Chondrocyte (in vitro differentiated cells): ENCODE results near the gene FAM110A. TPM values are rescaled to one million over a fixed set of nuclear protein-coding genes. Genes with fewer than 3 reads are reported as not detected.

ENCODE experiments used
- DNase-seq: peaks from one replicate; pipeline ENCODE4 v3.0.0; 2021; ENCODE audit warnings: mixed read lengths, low spot score
- H3K27ac Mint-ChIP-seq: one replicate; pipeline ENCODE4 v1.8.0; 2021; ENCODE audit warnings: mild to moderate bottlenecking, moderate library complexity, mixed read lengths; ENCODE audit not compliant: unreplicated experiment
- H3K27me3 Mint-ChIP-seq: 2 replicates; pipeline ENCODE4 v1.8.0; 2021; ENCODE audit warnings: low read depth, mixed read lengths
- H3K36me3 Mint-ChIP-seq: 2 replicates; pipeline ENCODE4 v1.8.0; 2021; ENCODE audit warnings: low read depth, mixed read lengths
- H3K4me1 Mint-ChIP-seq: 2 replicates; pipeline ENCODE4 v1.8.0; 2021; ENCODE audit warnings: low read depth, mild to moderate bottlenecking, mixed read lengths
- H3K4me3 Mint-ChIP-seq: one replicate; pipeline ENCODE4 v1.8.0; 2021; ENCODE audit warnings: mild to moderate bottlenecking, moderate library complexity, mixed read lengths; ENCODE audit not compliant: unreplicated experiment
- H3K9me3 Mint-ChIP-seq: 2 replicates; pipeline ENCODE4 v1.8.0; 2021; ENCODE audit warnings: low read depth, mixed read lengths
- total RNA-seq: library from RNA; stranded (reverse); gene quantifications from 3 replicates; pipeline ENCODE4 v1.2.1, GENCODE V29; 2021
- TF ChIP-seq, protein P1 (sequence below): fragments of 200-600 bp; sonication (generic); IDR thresholded peaks from 2 replicates; pipeline ENCODE4 v1.5.0; 2021; ENCODE audit warnings: antibody characterized with exemption, mild to moderate bottlenecking, moderate library complexity

FAM110A gene
- total RNA-seq, 1 donor from 2014 or later: 2.6 TPM

DNA sequence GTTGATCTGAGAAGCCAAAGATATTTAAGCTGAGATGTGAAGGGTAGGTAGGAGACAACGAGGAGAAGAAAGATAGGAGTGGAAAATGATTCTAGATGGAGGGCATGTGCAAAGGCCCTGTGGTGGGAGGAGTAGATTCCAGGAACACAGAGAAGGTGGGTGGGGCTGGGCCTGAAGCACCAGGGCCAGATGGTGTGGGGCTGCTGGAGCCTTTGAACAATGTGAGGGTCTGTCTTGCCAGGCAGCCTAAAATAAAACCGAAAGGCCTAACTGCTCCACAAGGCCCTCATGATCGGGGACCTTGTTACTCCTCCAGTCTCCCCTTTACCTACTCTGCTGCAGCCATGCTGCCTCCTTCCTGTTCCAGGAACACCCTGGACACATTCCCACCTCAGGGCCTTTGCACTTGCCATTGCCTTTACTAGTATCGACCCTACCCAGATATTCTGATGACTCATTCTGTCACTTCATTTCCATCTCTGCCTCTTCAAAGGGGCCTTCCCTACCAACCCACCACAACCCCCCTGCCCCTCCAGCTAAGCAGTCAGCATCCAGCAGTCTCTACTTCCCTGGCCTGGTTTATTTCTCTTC lies 20.0 kb downstream of the FAM110A start:
- peaks cover 14% of the 10 kb centered on the region for H3K4me1 Mint-ChIP-seq
- H3K27me3 Mint-ChIP-seq: no peaks in the 10 kb centered on the region
- H3K9me3 Mint-ChIP-seq: no peaks in the 10 kb centered on the region
- no peaks in the 10 kb centered on the region for H3K36me3 Mint-ChIP-seq
- peak; percentile 14 for DNase-seq
- TF ChIP-seq, protein P1, sequence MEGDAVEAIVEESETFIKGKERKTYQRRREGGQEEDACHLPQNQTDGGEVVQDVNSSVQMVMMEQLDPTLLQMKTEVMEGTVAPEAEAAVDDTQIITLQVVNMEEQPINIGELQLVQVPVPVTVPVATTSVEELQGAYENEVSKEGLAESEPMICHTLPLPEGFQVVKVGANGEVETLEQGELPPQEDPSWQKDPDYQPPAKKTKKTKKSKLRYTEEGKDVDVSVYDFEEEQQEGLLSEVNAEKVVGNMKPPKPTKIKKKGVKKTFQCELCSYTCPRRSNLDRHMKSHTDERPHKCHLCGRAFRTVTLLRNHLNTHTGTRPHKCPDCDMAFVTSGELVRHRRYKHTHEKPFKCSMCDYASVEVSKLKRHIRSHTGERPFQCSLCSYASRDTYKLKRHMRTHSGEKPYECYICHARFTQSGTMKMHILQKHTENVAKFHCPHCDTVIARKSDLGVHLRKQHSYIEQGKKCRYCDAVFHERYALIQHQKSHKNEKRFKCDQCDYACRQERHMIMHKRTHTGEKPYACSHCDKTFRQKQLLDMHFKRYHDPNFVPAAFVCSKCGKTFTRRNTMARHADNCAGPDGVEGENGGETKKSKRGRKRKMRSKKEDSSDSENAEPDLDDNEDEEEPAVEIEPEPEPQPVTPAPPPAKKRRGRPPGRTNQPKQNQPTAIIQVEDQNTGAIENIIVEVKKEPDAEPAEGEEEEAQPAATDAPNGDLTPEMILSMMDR: no peak
- H3K4me3 Mint-ChIP-seq: no peak overlapping the region
- H3K27ac Mint-ChIP-seq: no peak overlapping the region

- H3K27ac Mint-ChIP-seq: no peak overlapping the region
- peaks cover 14% of the 10 kb centered on the region for H3K4me1 Mint-ChIP-seq
- DNase-seq: peak; percentile 30
- H3K4me3 Mint-ChIP-seq: no peak overlapping the region
- H3K27me3 Mint-ChIP-seq: no peaks in the 10 kb centered on the region
- no peaks in the 10 kb centered on the region for H3K36me3 Mint-ChIP-seq
- TF ChIP-seq, protein P1: no peak
- H3K9me3 Mint-ChIP-seq: no peaks in the 10 kb centered on the region
These were observed 21.1 kb downstream of the FAM110A start for GRCh38 chr20:854601-855000.

- H3K4me1 Mint-ChIP-seq: peaks cover 16% of the 10 kb centered on the region
- H3K27me3 Mint-ChIP-seq: no peaks in the 10 kb centered on the region
- H3K9me3 Mint-ChIP-seq: no peaks in the 10 kb centered on the region
- TF ChIP-seq, protein P1: no peak
- H3K27ac Mint-ChIP-seq: peak overlapping the region; percentile 65
- DNase-seq: peak; percentile 69
- no peak overlapping the region for H3K4me3 Mint-ChIP-seq
- no peaks in the 10 kb centered on the region for H3K36me3 Mint-ChIP-seq
These were observed 22.2 kb downstream of the FAM110A start for GRCh38 chr20:855466-856360.

DNA sequence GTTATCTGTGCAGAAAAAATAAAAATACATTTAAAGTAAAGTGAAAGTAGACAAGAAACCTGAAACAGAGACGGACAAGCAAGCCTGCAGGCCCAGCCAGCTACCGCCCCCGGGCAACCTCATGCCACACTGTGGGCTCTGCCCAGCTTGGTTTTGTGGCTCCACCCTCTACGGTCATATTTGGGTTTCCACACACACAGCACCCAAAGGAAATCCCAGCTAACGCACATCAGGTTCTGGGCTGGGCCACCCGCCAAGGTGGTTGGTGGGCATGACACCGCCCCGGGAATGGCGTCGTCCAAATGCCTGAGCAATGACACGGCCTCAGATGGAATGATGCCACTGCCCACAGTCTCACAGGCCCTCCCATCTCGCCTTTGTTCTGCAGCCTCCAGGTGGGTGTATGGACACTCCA lies 22.9 kb downstream of the FAM110A start:
- H3K27me3 Mint-ChIP-seq: no peaks in the 10 kb centered on the region
- peak; percentile 76 for DNase-seq

GRCh38 chr20:858011-858410 lies 24.5 kb downstream of the FAM110A start:
- DNase-seq: peak; percentile 33
- H3K27me3 Mint-ChIP-seq: peaks cover 2% of the 10 kb centered on the region

More for the DNA sequence above, 22.9 kb downstream of the FAM110A start:
- H3K9me3 Mint-ChIP-seq: no peaks in the 10 kb centered on the region
- H3K36me3 Mint-ChIP-seq: no peaks in the 10 kb centered on the region
- H3K4me3 Mint-ChIP-seq: no peak overlapping the region
- TF ChIP-seq, protein P1: no peak
- peaks cover 16% of the 10 kb centered on the region for H3K4me1 Mint-ChIP-seq
- peak overlapping the region; percentile 65 for H3K27ac Mint-ChIP-seq

More at GRCh38 chr20:858011-858410, 24.5 kb downstream of the FAM110A start:
- Mint-ChIP-seq H3K4me3 (no peak overlapping the region), H3K4me1 (peaks cover 16% of the 10 kb centered on the region), H3K36me3 (no peaks in the 10 kb centered on the region), H3K27ac (no peak overlapping the region), H3K9me3 (no peaks in the 10 kb centered on the region)
- TF ChIP-seq, protein P1: no peak
